Measurements from ENCODE around the gene AFF1. TPM values are rescaled to one million over a fixed set of nuclear protein-coding genes. Genes with fewer than 3 reads are reported as not detected.

Gene AFF1
- total RNA-seq, 2 experiments from 2014 or later: 50.3 to 51.2 TPM

- POLR2A ChIA-PET: no interaction called here
- H3K4me1 Mint-ChIP-seq (ENCODE audit: low read depth): peaks cover 28% of the 10 kb centered on the region
- intact Hi-C loops (cut with DNase I, micrococcal nuclease): no loop called here
- Histone ChIP-seq H3K27me3 (ENCODE audit: control insufficient read depth in 1 of 2, insufficient read depth in 2 of 2, low read length in 2 of 2) (no peaks in the 10 kb centered on the region), H3K36me3 (ENCODE audit: insufficient read depth, low read length) (peaks cover 35% of the 10 kb centered on the region), H3K4me3 (ENCODE audit: low read length) (no peak overlapping the region), H3K27ac (ENCODE audit: low read depth in 1 of 2, low read length in 2 of 2) (no peak overlapping the region), H3K4me1 (ENCODE audit: insufficient read depth, low read length) (no peaks in the 10 kb centered on the region), H3K9me3 (ENCODE audit: control insufficient read depth in 1 of 2, insufficient read depth in 1 of 2, low read length in 2 of 2) (no peaks in the 10 kb centered on the region)
- TF ChIP-seq, protein P1, sequence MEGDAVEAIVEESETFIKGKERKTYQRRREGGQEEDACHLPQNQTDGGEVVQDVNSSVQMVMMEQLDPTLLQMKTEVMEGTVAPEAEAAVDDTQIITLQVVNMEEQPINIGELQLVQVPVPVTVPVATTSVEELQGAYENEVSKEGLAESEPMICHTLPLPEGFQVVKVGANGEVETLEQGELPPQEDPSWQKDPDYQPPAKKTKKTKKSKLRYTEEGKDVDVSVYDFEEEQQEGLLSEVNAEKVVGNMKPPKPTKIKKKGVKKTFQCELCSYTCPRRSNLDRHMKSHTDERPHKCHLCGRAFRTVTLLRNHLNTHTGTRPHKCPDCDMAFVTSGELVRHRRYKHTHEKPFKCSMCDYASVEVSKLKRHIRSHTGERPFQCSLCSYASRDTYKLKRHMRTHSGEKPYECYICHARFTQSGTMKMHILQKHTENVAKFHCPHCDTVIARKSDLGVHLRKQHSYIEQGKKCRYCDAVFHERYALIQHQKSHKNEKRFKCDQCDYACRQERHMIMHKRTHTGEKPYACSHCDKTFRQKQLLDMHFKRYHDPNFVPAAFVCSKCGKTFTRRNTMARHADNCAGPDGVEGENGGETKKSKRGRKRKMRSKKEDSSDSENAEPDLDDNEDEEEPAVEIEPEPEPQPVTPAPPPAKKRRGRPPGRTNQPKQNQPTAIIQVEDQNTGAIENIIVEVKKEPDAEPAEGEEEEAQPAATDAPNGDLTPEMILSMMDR (IDR thresholded peaks at IDR 0.05): no peak
- no peaks in the 10 kb centered on the region for H3K9me3 Mint-ChIP-seq
- ATAC-seq (ENCODE audit: poor library complexity): no peak
- H3K36me3 Mint-ChIP-seq (ENCODE audit: low read depth): peaks cover 39% of the 10 kb centered on the region
- peak overlapping the region; percentile 9 for H3K27ac Mint-ChIP-seq
- no peaks in the 10 kb centered on the region for H3K27me3 Mint-ChIP-seq
- CTCF ChIA-PET: interaction anchor here (1.3 kb wide), 1 partner anchor 165 kb away, joined by 3 read pairs; no protein-coding TSS in a partner anchor
- no peak overlapping the region for H3K4me3 Mint-ChIP-seq
- peak in 1 of 14 experiments; percentile 25 for DNase-seq
These were observed 152.6 kb downstream of the AFF1 start for GRCh38 chr4:87087420-87087819.

DNA sequence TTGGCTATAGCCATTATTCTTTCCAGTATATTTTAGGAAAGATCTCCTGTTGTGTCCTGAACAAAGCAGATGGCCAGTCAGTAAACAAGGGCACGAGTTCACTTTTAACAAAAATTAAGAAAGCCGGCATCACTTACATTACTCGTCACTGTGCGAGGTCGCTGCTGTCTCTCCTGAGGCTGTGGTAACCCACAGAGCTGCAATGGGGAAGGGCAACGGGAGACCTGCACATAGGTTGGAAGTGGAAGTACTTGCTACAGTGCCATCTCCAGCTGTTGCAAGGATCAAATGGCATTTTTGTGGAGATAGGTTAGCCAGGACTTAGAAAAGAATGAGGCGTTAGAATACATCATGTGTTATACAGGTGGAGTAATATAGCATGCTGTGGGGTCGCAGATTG is 153.4 kb downstream of the AFF1 start:
- ATAC-seq (ENCODE audit: poor library complexity) (no peak), DNase-seq (no peak)
- Histone ChIP-seq H3K4me1 (ENCODE audit: insufficient read depth, low read length) (peaks cover 2% of the 10 kb centered on the region), H3K27me3 (ENCODE audit: control insufficient read depth in 1 of 2, insufficient read depth in 2 of 2, low read length in 2 of 2) (no peaks in the 10 kb centered on the region), H3K36me3 (ENCODE audit: insufficient read depth, low read length) (peaks cover 38% of the 10 kb centered on the region), H3K27ac (ENCODE audit: low read depth in 1 of 2, low read length in 2 of 2) (no peak overlapping the region), H3K9me3 (ENCODE audit: control insufficient read depth in 1 of 2, insufficient read depth in 1 of 2, low read length in 2 of 2) (no peaks in the 10 kb centered on the region), H3K4me3 (ENCODE audit: low read length) (no peak overlapping the region)
- ChIA-PET POLR2A (no interaction called here), CTCF (interaction anchor here (1.3 kb wide), 1 partner anchor 166 kb away, joined by 3 read pairs; no protein-coding TSS in a partner anchor)
- intact Hi-C loops (cut with DNase I, micrococcal nuclease): no loop called here
- Mint-ChIP-seq H3K9me3 (no peaks in the 10 kb centered on the region), H3K27ac (peak overlapping the region; percentile 9), H3K4me1 (ENCODE audit: low read depth) (peaks cover 25% of the 10 kb centered on the region), H3K4me3 (no peak overlapping the region), H3K27me3 (no peaks in the 10 kb centered on the region), H3K36me3 (ENCODE audit: low read depth) (peaks cover 44% of the 10 kb centered on the region)
- TF ChIP-seq, protein P1 (IDR thresholded peaks at IDR 0.05): no peak

DNA sequence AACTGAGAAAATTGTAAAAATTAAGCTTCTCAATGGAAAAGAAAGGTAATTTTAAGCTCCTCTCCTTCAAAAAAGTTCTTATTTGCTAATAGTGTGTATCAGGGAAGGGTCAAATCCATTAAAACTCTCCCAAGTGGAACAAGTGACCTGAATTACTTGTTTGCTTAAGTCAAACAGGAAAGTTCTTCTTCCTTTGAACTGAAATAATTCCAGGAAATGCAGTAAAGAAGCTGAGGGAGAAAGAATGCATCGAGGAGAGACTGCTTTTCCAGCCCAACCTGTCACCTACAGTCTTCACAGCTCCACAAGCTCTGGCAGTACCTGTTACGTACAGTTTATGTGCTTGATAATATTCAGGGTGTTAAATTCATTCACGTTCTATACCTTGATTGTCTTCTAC is 154.6 kb downstream of the AFF1 start:
- Histone ChIP-seq H3K4me3 (ENCODE audit: low read length) (no peak overlapping the region), H3K27ac (ENCODE audit: low read depth in 1 of 2, low read length in 2 of 2) (no peak overlapping the region), H3K27me3 (ENCODE audit: control insufficient read depth in 1 of 2, insufficient read depth in 2 of 2, low read length in 2 of 2) (no peaks in the 10 kb centered on the region), H3K36me3 (ENCODE audit: insufficient read depth, low read length) (peaks cover 36% of the 10 kb centered on the region), H3K9me3 (ENCODE audit: control insufficient read depth in 1 of 2, insufficient read depth in 1 of 2, low read length in 2 of 2) (no peaks in the 10 kb centered on the region), H3K4me1 (ENCODE audit: insufficient read depth, low read length) (peaks cover 5% of the 10 kb centered on the region)
- peaks cover 24% of the 10 kb centered on the region for H3K4me1 Mint-ChIP-seq (ENCODE audit: low read depth)
- H3K9me3 Mint-ChIP-seq: no peaks in the 10 kb centered on the region
- ATAC-seq (ENCODE audit: poor library complexity): no peak
- H3K36me3 Mint-ChIP-seq (ENCODE audit: low read depth): peaks cover 45% of the 10 kb centered on the region
- TF ChIP-seq, protein P1 (IDR thresholded peaks at IDR 0.05): no peak
- CTCF ChIA-PET: interaction anchor here (1.4 to 5.8 kb wide), 3 partner anchors 153 to 168 kb away, joined by 3 to 112 read pairs (median 6); partner anchors contain the start of gene AFF1
- POLR2A ChIA-PET: interaction anchor here (1.6 kb wide), 1 partner anchor 83 kb away, joined by 8 read pairs; no protein-coding TSS in a partner anchor
- DNase-seq: no peak
- H3K4me3 Mint-ChIP-seq: no peak overlapping the region
- no peak overlapping the region for H3K27ac Mint-ChIP-seq
- intact Hi-C loops (cut with DNase I, micrococcal nuclease): no loop called here
- H3K27me3 Mint-ChIP-seq: no peaks in the 10 kb centered on the region

All from CD4-positive, alpha-beta T cell (primary cell).